ENCODE results near the gene PDE7B.

The PDE7B gene

GRCh38 chr6:136011475-136011874 is 160.0 kb downstream of the PDE7B start:
- no peak overlapping the region for H3K27ac ChIP-seq
- TF ChIP-seq ZFX (IDR thresholded peaks at IDR 0.05; ENCODE audit: borderline replicate concordance) (no peak), CTCF (IDR thresholded peaks at IDR 0.05) (no peak)

GRCh38 chr6:136012198-136012887 is 160.8 kb downstream of the PDE7B start:
- TF ChIP-seq ZFX (IDR thresholded peaks at IDR 0.05; ENCODE audit: borderline replicate concordance) (no peak), CTCF (IDR thresholded peaks at IDR 0.05) (no peak)
- no peak overlapping the region for H3K27ac ChIP-seq

GRCh38 chr6:136012943-136013342 is 161.4 kb downstream of the PDE7B start:
- no peak for TF ChIP-seq ZFX (IDR thresholded peaks at IDR 0.05; ENCODE audit: borderline replicate concordance)
- no peak for TF ChIP-seq CTCF (IDR thresholded peaks at IDR 0.05)
- H3K27ac ChIP-seq = no peak overlapping the region

- TF ChIP-seq ZFX (IDR thresholded peaks at IDR 0.05; ENCODE audit: borderline replicate concordance) (no peak), CTCF (IDR thresholded peaks at IDR 0.05) (no peak)
- H3K27ac ChIP-seq = no peak overlapping the region
These were observed 163.2 kb downstream of the PDE7B start for GRCh38 chr6:136014454-136015437.

- H3K27ac ChIP-seq = no peak overlapping the region
- TF ChIP-seq ZFX (IDR thresholded peaks at IDR 0.05; ENCODE audit: borderline replicate concordance) = no peak
- TF ChIP-seq CTCF (IDR thresholded peaks at IDR 0.05) = no peak
These were observed 164.0 kb downstream of the PDE7B start for GRCh38 chr6:136015531-136015930.

- no peak for TF ChIP-seq CTCF (IDR thresholded peaks at IDR 0.05)
- no peak for TF ChIP-seq ZFX (IDR thresholded peaks at IDR 0.05; ENCODE audit: borderline replicate concordance)
- no peak overlapping the region for H3K27ac ChIP-seq
These were observed 165.0 kb downstream of the PDE7B start for GRCh38 chr6:136016228-136017225.

All from 22Rv1 (cell line).